ENCODE results near the gene FRMD3. TPM values are rescaled to one million over a fixed set of nuclear protein-coding genes. Genes with fewer than 3 reads are reported as not detected.

Gene FRMD3
- total RNA-seq, 2 donors from 2014 or later = 2.1 to 4.6 TPM

DNA sequence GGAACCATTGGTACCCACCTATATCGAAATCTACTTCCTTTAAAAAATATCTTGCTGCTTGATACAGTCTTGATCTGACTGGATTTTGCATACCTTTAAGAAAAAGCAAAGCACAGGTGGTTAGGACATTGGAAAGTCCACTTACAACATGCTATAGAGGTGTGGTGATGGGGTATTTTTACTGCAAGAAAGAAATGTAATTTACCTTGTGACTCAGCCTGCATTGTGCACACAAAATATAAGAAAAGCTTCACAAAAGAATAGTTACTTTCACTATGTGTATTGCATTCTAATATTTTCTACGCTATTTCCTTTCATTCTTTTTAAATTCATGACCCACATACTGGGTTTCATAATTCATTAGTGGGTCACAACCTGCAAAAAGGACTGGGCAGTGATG is 239.1 kb downstream of the FRMD3 start:
- intact Hi-C loops (cut with DNase I) = no loop called here
- H3K4me3 ChIP-seq = no peak overlapping the region
- TF ChIP-seq POLR2A (IDR thresholded peaks at IDR 0.05) = no peak
- TF ChIP-seq, protein P1, sequence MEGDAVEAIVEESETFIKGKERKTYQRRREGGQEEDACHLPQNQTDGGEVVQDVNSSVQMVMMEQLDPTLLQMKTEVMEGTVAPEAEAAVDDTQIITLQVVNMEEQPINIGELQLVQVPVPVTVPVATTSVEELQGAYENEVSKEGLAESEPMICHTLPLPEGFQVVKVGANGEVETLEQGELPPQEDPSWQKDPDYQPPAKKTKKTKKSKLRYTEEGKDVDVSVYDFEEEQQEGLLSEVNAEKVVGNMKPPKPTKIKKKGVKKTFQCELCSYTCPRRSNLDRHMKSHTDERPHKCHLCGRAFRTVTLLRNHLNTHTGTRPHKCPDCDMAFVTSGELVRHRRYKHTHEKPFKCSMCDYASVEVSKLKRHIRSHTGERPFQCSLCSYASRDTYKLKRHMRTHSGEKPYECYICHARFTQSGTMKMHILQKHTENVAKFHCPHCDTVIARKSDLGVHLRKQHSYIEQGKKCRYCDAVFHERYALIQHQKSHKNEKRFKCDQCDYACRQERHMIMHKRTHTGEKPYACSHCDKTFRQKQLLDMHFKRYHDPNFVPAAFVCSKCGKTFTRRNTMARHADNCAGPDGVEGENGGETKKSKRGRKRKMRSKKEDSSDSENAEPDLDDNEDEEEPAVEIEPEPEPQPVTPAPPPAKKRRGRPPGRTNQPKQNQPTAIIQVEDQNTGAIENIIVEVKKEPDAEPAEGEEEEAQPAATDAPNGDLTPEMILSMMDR (IDR thresholded peaks at IDR 0.05) = no peak
- no peak for DNase-seq
- H3K27ac ChIP-seq = no peak overlapping the region
- 84 to 86% methylated on average over 2 of the region's 2 CpGs for WGBS, 2 donors
- H3K4me1 ChIP-seq = no peaks in the 10 kb centered on the region
- no peak for ATAC-seq
- no peaks in the 10 kb centered on the region for H3K27me3 ChIP-seq
- no peaks in the 10 kb centered on the region for H3K36me3 ChIP-seq (replicated peaks in 1 of 2; ENCODE audit: insufficient read depth in 1 of 2, low read depth in 2 of 2)
- H3K9me3 ChIP-seq = no peaks in the 10 kb centered on the region

DNA sequence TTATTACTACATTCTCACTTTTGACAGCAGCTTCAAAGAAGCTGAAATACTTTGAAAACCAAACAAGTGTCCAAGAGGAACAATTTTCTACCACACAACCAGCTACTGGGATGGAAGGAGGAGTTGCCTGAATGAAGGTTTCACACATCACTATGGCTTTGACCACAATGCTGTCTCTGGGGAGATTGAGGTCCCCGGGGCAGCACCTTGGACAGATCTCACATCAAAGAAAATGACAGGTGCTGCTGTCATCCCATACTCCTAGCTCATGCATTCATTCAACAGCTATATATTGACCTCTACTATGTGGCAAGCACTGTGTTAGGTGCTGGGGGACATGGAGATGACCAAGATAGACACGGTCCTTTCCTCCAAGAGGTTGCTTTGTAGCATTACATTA is 242.1 kb downstream of the FRMD3 start:
- H3K36me3 ChIP-seq (replicated peaks in 1 of 2; ENCODE audit: insufficient read depth in 1 of 2, low read depth in 2 of 2) = no peaks in the 10 kb centered on the region
- H3K4me3 ChIP-seq = no peak overlapping the region
- H3K27ac ChIP-seq = no peak overlapping the region
- TF ChIP-seq, protein P1 (IDR thresholded peaks at IDR 0.05) = no peak
- no peak for TF ChIP-seq POLR2A (IDR thresholded peaks at IDR 0.05)
- no peaks in the 10 kb centered on the region for H3K27me3 ChIP-seq
- 89 to 95% methylated on average over 2 of the region's 2 CpGs for WGBS, 2 donors
- H3K9me3 ChIP-seq = no peaks in the 10 kb centered on the region
- DNase-seq = no peak
- no peak for ATAC-seq
- intact Hi-C loops (cut with DNase I) = no loop called here
- no peaks in the 10 kb centered on the region for H3K4me1 ChIP-seq

DNA sequence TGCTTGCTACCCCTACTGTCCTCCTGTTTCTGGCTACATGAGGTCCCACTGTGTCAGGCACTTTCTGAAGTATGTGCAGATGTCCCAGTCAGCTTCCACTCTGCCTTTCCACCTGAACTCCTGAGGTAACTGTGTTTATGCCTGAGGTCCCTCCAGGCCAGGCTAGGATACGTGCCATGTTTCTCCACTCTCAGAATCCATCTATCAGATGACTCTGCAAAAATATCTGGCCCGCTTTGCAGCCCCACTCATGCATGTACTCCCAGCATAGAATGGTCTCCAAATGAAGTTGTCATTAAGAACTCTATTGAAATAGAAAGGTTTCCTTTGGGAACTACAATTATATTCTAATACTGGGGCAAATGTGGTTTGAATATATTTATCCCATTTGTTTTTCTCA is 243.4 kb downstream of the FRMD3 start:
- Histone ChIP-seq H3K27me3 (no peaks in the 10 kb centered on the region), H3K4me1 (no peaks in the 10 kb centered on the region), H3K9me3 (no peaks in the 10 kb centered on the region), H3K27ac (no peak overlapping the region), H3K4me3 (no peak overlapping the region), H3K36me3 (replicated peaks in 1 of 2; ENCODE audit: insufficient read depth in 1 of 2, low read depth in 2 of 2) (no peaks in the 10 kb centered on the region)
- no peak for TF ChIP-seq POLR2A (IDR thresholded peaks at IDR 0.05)
- TF ChIP-seq, protein P1 (IDR thresholded peaks at IDR 0.05) = no peak
- intact Hi-C loops (cut with DNase I) = no loop called here
- no peak for ATAC-seq
- no peak for DNase-seq
- WGBS, 2 donors = 78 to 91% methylated on average over 2 of the region's 2 CpGs

DNA sequence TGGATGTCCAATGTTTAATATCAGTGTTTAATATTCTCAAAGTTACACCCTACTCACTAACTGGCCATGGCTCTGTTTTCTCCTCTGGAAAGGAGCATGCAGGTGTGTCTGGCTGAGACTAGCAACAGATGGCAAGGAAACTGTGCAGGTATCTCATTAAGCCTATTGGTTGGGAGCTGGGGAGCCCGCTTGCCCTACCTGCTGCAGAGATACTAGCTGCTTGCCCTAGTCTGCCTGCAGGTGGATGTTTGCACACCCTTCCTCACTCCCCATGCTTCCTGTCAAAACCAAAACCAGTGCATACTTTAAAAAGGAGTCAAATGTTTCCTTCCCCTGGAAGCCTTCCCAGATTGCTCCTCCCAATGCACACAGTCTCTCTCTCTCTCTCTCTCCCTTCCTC is 247.0 kb downstream of the FRMD3 start:
- H3K4me1 ChIP-seq = no peaks in the 10 kb centered on the region
- WGBS, 2 donors = 40 to 43% methylated on average over 1 of the region's 1 CpG
- no peaks in the 10 kb centered on the region for H3K9me3 ChIP-seq
- intact Hi-C loops (cut with DNase I) = no loop called here
- ATAC-seq (peak; percentile 63), DNase-seq (peak; percentile 3 to 70 (median 46))
- no peak overlapping the region for H3K27ac ChIP-seq
- no peaks in the 10 kb centered on the region for H3K36me3 ChIP-seq (replicated peaks in 1 of 2; ENCODE audit: insufficient read depth in 1 of 2, low read depth in 2 of 2)
- no peak overlapping the region for H3K4me3 ChIP-seq
- H3K27me3 ChIP-seq = no peaks in the 10 kb centered on the region
- TF ChIP-seq POLR2A (IDR thresholded peaks at IDR 0.05) = no peak
- TF ChIP-seq, protein P1 (IDR thresholded peaks at IDR 0.05) = peak in 1 of 7 experiments; percentile 6

DNA sequence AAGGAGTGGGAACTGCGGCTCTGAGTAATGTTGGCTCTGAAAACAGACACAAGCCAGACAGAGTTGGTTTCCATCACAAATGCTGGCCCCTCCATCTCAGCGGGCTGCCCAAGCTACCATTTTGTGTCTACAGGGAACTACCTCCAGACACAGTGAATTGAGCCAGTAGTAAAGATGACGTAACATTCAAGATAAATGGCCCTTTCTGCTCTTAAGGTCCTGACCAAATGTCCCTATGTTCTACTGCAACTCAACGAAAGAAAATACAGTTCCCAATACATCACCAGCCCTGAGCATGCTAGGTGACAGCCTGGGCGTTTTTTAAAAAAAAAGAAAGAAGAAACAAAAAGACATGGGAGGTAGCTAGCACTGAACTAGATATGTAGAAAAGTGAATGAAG is 247.5 kb downstream of the FRMD3 start:
- 51 to 52% methylated on average over 5 of the region's 5 CpGs for WGBS, 2 donors
- Histone ChIP-seq H3K27ac (no peak overlapping the region), H3K9me3 (no peaks in the 10 kb centered on the region), H3K4me3 (no peak overlapping the region), H3K4me1 (no peaks in the 10 kb centered on the region), H3K27me3 (no peaks in the 10 kb centered on the region), H3K36me3 (replicated peaks in 1 of 2; ENCODE audit: insufficient read depth in 1 of 2, low read depth in 2 of 2) (no peaks in the 10 kb centered on the region)
- ATAC-seq (no peak), DNase-seq (no peak)
- TF ChIP-seq, protein P1 (IDR thresholded peaks at IDR 0.05) = no peak
- no peak for TF ChIP-seq POLR2A (IDR thresholded peaks at IDR 0.05)
- intact Hi-C loops (cut with DNase I) = no loop called here

All from body of pancreas (tissue), 4 donors.